Activated CD4-positive, alpha-beta memory T cell treated with anti-CD3 and anti-CD28 coated beads for 36 hours (primary cell): ENCODE measurements around the gene DYNLT1. TPM values are rescaled to one million over a fixed set of nuclear protein-coding genes. Genes with fewer than 3 reads are reported as not detected.
A peak's percentile ranks its signal among the peaks of the same experiment; 100 is the strongest.

Experiments
- CTCF ChIA-PET: fragments of 350-600 bp; sonication (Branson Sonifier 250); formaldehyde crosslinking; loops from one replicate; lab custom pipeline; 2021; ENCODE audit warnings: antibody characterized with exemption, inconsistent platforms; lab: Charles Lee
- POLR2A ChIA-PET: fragments of 350-600 bp; sonication (Branson Sonifier 250); formaldehyde crosslinking; loops from one replicate; lab custom pipeline; 2021; ENCODE audit warnings: antibody characterized with exemption; lab: Charles Lee
- DNase-seq: peaks from one replicate; pipeline ENCODE4 v3.0.0-alpha.2; 2020
- H3K27ac Mint-ChIP-seq: one replicate; pipeline ENCODE4 v1.8.0; 2021; ENCODE audit warnings: mixed read lengths
- H3K27me3 Mint-ChIP-seq: one replicate; pipeline ENCODE4 v1.8.0; 2021; ENCODE audit warnings: mixed read lengths
- H3K36me3 Mint-ChIP-seq: one replicate; pipeline ENCODE4 v1.8.0; 2021; ENCODE audit warnings: mixed read lengths
- H3K4me1 Mint-ChIP-seq: one replicate; pipeline ENCODE4 v1.8.0; 2021; ENCODE audit warnings: low read depth, mixed read lengths
- H3K4me3 Mint-ChIP-seq: one replicate; pipeline ENCODE4 v1.8.0; 2021; ENCODE audit warnings: mild to moderate bottlenecking, mixed read lengths
- H3K9me3 Mint-ChIP-seq: one replicate; pipeline ENCODE4 v1.8.0; 2021; ENCODE audit warnings: mixed read lengths
- intact Hi-C: fragments of 100-400 bp; cut with micrococcal nuclease; formaldehyde crosslinking; loops from one replicate; pipeline ENCODE4 v1.15.1; 2023
- total RNA-seq, 2 experiments: library from RNA; stranded (reverse); gene quantifications; one replicate each; pipeline ENCODE4 v1.2.3, GENCODE V29; 2021

The DYNLT1 gene
- total RNA-seq, 2 experiments from 2014 or later = 117 to 120 TPM

- H3K4me3 Mint-ChIP-seq = no peak overlapping the region
- intact Hi-C loops = loop anchor here (1.0 kb wide), 2 partner anchors 384 to 391 kb away; no protein-coding TSS in a partner anchor
- no peaks in the 10 kb centered on the region for H3K9me3 Mint-ChIP-seq
- ChIA-PET CTCF (interaction anchor here (0.7 to 4.3 kb wide), 18 partner anchors 10 to 411 kb away, joined by 3 to 29 read pairs (median 3); partner anchors contain the start of gene SYTL3), POLR2A (no interaction called here)
- no peaks in the 10 kb centered on the region for H3K27me3 Mint-ChIP-seq
- peaks cover 35% of the 10 kb centered on the region for H3K36me3 Mint-ChIP-seq
- H3K4me1 Mint-ChIP-seq = no peaks in the 10 kb centered on the region
- DNase-seq = peak; percentile 70
- H3K27ac Mint-ChIP-seq = no peak overlapping the region
Measured at GRCh38 chr6:158605266-158605878, 39.2 kb downstream of the DYNLT1 start.

- no peaks in the 10 kb centered on the region for H3K27me3 Mint-ChIP-seq
- POLR2A ChIA-PET = no interaction called here
- H3K36me3 Mint-ChIP-seq = peaks cover 30% of the 10 kb centered on the region
- intact Hi-C loops = no loop called here
- no peak for DNase-seq
- H3K9me3 Mint-ChIP-seq = no peaks in the 10 kb centered on the region
- no peak overlapping the region for H3K4me3 Mint-ChIP-seq
- no peak overlapping the region for H3K27ac Mint-ChIP-seq
- no peaks in the 10 kb centered on the region for H3K4me1 Mint-ChIP-seq
- CTCF ChIA-PET = interaction anchor here (0.7 to 4.3 kb wide), 7 partner anchors 9 to 390 kb away, joined by 3 to 29 read pairs (median 4); no protein-coding TSS in a partner anchor
Measured at GRCh38 chr6:158604048-158604406, 40.5 kb downstream of the DYNLT1 start.

GRCh38 chr6:158603261-158604047 is 41.1 kb downstream of the DYNLT1 start:
- CTCF ChIA-PET = interaction anchor here (0.7 to 4.3 kb wide), 6 partner anchors 9 to 390 kb away, joined by 3 to 29 read pairs (median 4); no protein-coding TSS in a partner anchor
- no peak overlapping the region for H3K27ac Mint-ChIP-seq
- H3K9me3 Mint-ChIP-seq = no peaks in the 10 kb centered on the region
- no peak for DNase-seq
- peaks cover 30% of the 10 kb centered on the region for H3K36me3 Mint-ChIP-seq
- no peaks in the 10 kb centered on the region for H3K4me1 Mint-ChIP-seq
- H3K27me3 Mint-ChIP-seq = no peaks in the 10 kb centered on the region
- POLR2A ChIA-PET = interaction anchor here (0.6 kb wide), 1 partner anchor 18 kb away, joined by 3 read pairs; no protein-coding TSS in a partner anchor
- no peak overlapping the region for H3K4me3 Mint-ChIP-seq
- intact Hi-C loops = no loop called here

GRCh38 chr6:158599635-158600034 is 44.9 kb downstream of the DYNLT1 start:
- H3K36me3 Mint-ChIP-seq = peaks cover 25% of the 10 kb centered on the region
- H3K4me3 Mint-ChIP-seq = no peak overlapping the region
- CTCF ChIA-PET = interaction anchor here (1.6 kb wide), 1 partner anchor 379 kb away, joined by 5 read pairs; no protein-coding TSS in a partner anchor
- no peaks in the 10 kb centered on the region for H3K9me3 Mint-ChIP-seq
- POLR2A ChIA-PET = no interaction called here
- intact Hi-C loops = no loop called here
- H3K27me3 Mint-ChIP-seq = no peaks in the 10 kb centered on the region
- no peak for DNase-seq
- H3K27ac Mint-ChIP-seq = no peak overlapping the region
- no peaks in the 10 kb centered on the region for H3K4me1 Mint-ChIP-seq

- CTCF ChIA-PET = no interaction called here
Measured at GRCh38 chr6:158597565-158597964, 47.0 kb downstream of the DYNLT1 start.

GRCh38 chr6:158596861-158597260 is 47.7 kb downstream of the DYNLT1 start:
- DNase-seq = no peak
- Mint-ChIP-seq H3K4me1 (no peaks in the 10 kb centered on the region), H3K27ac (peak overlapping the region; percentile 60), H3K36me3 (peaks cover 23% of the 10 kb centered on the region), H3K27me3 (no peaks in the 10 kb centered on the region), H3K9me3 (no peaks in the 10 kb centered on the region), H3K4me3 (no peak overlapping the region)
- ChIA-PET CTCF (interaction anchor here (2.2 kb wide), 1 partner anchor 376 kb away, joined by 9 read pairs; no protein-coding TSS in a partner anchor), POLR2A (no interaction called here)
- intact Hi-C loops = no loop called here

More at GRCh38 chr6:158597565-158597964, 47.0 kb downstream of the DYNLT1 start:
- peaks cover 21% of the 10 kb centered on the region for H3K36me3 Mint-ChIP-seq
- H3K4me1 Mint-ChIP-seq = no peaks in the 10 kb centered on the region
- no peak for DNase-seq
- no peaks in the 10 kb centered on the region for H3K9me3 Mint-ChIP-seq
- no peak overlapping the region for H3K4me3 Mint-ChIP-seq
- H3K27ac Mint-ChIP-seq = no peak overlapping the region
- no peaks in the 10 kb centered on the region for H3K27me3 Mint-ChIP-seq
- intact Hi-C loops = no loop called here
- POLR2A ChIA-PET = no interaction called here

GRCh38 chr6:158595223-158595622 is 49.3 kb downstream of the DYNLT1 start:
- ChIA-PET CTCF (interaction anchor here (1.3 to 2.8 kb wide), 5 partner anchors 8 to 381 kb away, joined by 5 to 17 read pairs (median 9); no protein-coding TSS in a partner anchor), POLR2A (no interaction called here)
- no peaks in the 10 kb centered on the region for H3K27me3 Mint-ChIP-seq
- H3K27ac Mint-ChIP-seq = no peak overlapping the region
- H3K9me3 Mint-ChIP-seq = no peaks in the 10 kb centered on the region
- H3K4me3 Mint-ChIP-seq = no peak overlapping the region
- DNase-seq = no peak
- peaks cover 8% of the 10 kb centered on the region for H3K4me1 Mint-ChIP-seq
- intact Hi-C loops = no loop called here
- peaks cover 36% of the 10 kb centered on the region for H3K36me3 Mint-ChIP-seq

GRCh38 chr6:158593670-158594069 is 50.9 kb downstream of the DYNLT1 start:
- peaks cover 41% of the 10 kb centered on the region for H3K36me3 Mint-ChIP-seq
- no peak overlapping the region for H3K4me3 Mint-ChIP-seq
- no peaks in the 10 kb centered on the region for H3K27me3 Mint-ChIP-seq
- ChIA-PET POLR2A (no interaction called here), CTCF (interaction anchor here (2.8 kb wide), 1 partner anchor 380 kb away, joined by 17 read pairs; no protein-coding TSS in a partner anchor)
- DNase-seq = no peak
- peaks cover 8% of the 10 kb centered on the region for H3K4me1 Mint-ChIP-seq
- intact Hi-C loops = no loop called here
- no peaks in the 10 kb centered on the region for H3K9me3 Mint-ChIP-seq
- H3K27ac Mint-ChIP-seq = no peak overlapping the region

GRCh38 chr6:158591810-158592209 is 52.7 kb downstream of the DYNLT1 start:
- Mint-ChIP-seq H3K4me1 (peaks cover 8% of the 10 kb centered on the region), H3K4me3 (no peak overlapping the region), H3K9me3 (no peaks in the 10 kb centered on the region), H3K27ac (no peak overlapping the region), H3K27me3 (no peaks in the 10 kb centered on the region), H3K36me3 (peaks cover 40% of the 10 kb centered on the region)
- DNase-seq = no peak
- intact Hi-C loops = no loop called here
- ChIA-PET POLR2A (no interaction called here), CTCF (no interaction called here)

- intact Hi-C loops = no loop called here
- Mint-ChIP-seq H3K36me3 (peaks cover 39% of the 10 kb centered on the region), H3K4me1 (peaks cover 8% of the 10 kb centered on the region), H3K9me3 (no peaks in the 10 kb centered on the region), H3K27me3 (no peaks in the 10 kb centered on the region), H3K27ac (no peak overlapping the region), H3K4me3 (no peak overlapping the region)
- CTCF ChIA-PET = interaction anchor here (0.6 to 1.1 kb wide), 2 partner anchors 100 to 370 kb away, joined by 3 read pairs; no protein-coding TSS in a partner anchor
- POLR2A ChIA-PET = no interaction called here
- no peak for DNase-seq
Measured at GRCh38 chr6:158591134-158591809, 53.3 kb downstream of the DYNLT1 start.

- no peaks in the 10 kb centered on the region for H3K9me3 Mint-ChIP-seq
- H3K4me3 Mint-ChIP-seq = no peak overlapping the region
- no peak for DNase-seq
- peaks cover 8% of the 10 kb centered on the region for H3K4me1 Mint-ChIP-seq
- ChIA-PET POLR2A (interaction anchor here (1.1 kb wide), 1 partner anchor 55 kb away, joined by 3 read pairs; the partner anchor contains the start of gene DYNLT1), CTCF (interaction anchor here (0.6 kb wide), 1 partner anchor 11 kb away, joined by 3 read pairs; no protein-coding TSS in a partner anchor)
- peaks cover 54% of the 10 kb centered on the region for H3K36me3 Mint-ChIP-seq
- intact Hi-C loops = no loop called here
- no peak overlapping the region for H3K27ac Mint-ChIP-seq
- no peaks in the 10 kb centered on the region for H3K27me3 Mint-ChIP-seq
Measured at GRCh38 chr6:158589366-158589765, 55.2 kb downstream of the DYNLT1 start.
